ENCODE results near the gene NAV1.

- TF ChIP-seq SPI1 (IDR thresholded peaks at IDR 0.05; ENCODE audit: low read depth, low read length) (no peak), POLR2A (IDR thresholded peaks at IDR 0.05; ENCODE audit: low read depth, low read length) (no peak), POU2F2 (IDR thresholded peaks at IDR 0.05; ENCODE audit: low read depth, low read length) (no peak), TAF1 (IDR thresholded peaks at IDR 0.05; ENCODE audit: low read depth, low read length) (no peak), POLR2AphosphoS5 (IDR thresholded peaks at IDR 0.05; ENCODE audit: low read depth, low read length) (no peak)
Observed at GRCh38 chr1:201515895-201516294, 23.0 kb upstream of the NAV1 start.

Data from GM12891 (cell line).